ENCODE data around the gene PPP1R3G.

The PPP1R3G gene

DNA sequence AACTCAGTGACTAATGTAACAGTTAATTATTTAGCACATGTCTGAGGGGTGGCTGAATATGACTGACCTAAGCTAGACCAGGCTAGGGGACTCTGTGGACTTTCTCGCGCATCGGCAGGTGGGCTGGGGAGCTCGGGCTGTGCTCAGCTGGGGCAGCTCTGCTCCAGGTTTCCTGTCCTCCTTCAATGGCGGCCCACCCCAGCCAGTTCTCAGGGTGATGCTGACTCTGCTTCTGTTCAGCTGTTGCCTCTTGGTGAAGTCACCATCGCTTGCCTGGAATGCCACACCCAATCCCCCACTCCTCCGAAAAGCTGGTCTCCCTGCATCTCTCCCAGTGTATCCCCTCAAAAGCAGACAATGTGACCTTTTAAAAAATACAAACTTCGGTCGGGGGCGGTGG is 20.0 kb downstream of the PPP1R3G start:
- DNase-seq (ENCODE audit: low read depth, low spot score): no peak
- POLR2A ChIA-PET: no interaction called here
- TF ChIP-seq CTCF (IDR thresholded peaks at IDR 0.05; ENCODE audit: insufficient read depth, low read length, missing control alignments): no peak
- CTCF ChIA-PET: interaction anchor here (1.4 to 2.0 kb wide), 2 partner anchors 10 to 39 kb away, joined by 4 to 8 read pairs; no protein-coding TSS in a partner anchor
- no peak overlapping the region for H3K4me3 ChIP-seq (ENCODE audit: low read depth, low read length)

DNA sequence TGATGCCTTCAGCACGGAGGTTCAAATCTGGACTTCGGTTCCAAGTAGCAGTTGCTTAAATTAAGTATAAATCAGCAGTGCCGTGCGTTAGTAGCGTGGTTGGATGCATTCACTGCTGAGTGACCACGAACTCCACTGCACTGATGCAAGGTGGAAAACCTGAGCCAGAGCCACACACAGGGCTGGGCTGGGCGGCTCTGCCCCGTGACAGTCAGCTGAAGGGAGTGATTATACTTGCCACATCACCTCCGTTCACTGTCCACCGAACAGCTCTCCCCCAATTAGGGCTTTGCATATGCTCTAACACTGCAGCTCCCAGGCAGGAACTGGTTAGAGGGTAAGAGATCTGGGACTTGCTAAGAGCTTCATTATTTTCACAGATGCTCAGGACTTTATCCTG is 22.2 kb downstream of the PPP1R3G start:
- no peak overlapping the region for H3K4me3 ChIP-seq (ENCODE audit: low read depth, low read length)
- DNase-seq (ENCODE audit: low read depth, low spot score): no peak
- POLR2A ChIA-PET: no interaction called here
- CTCF ChIA-PET: interaction anchor here (0.6 to 1.0 kb wide), 2 partner anchors 11 to 24 kb away, joined by 3 read pairs; no protein-coding TSS in a partner anchor
- TF ChIP-seq CTCF (IDR thresholded peaks at IDR 0.05; ENCODE audit: insufficient read depth, low read length, missing control alignments): no peak

GRCh38 chr6:5108068-5108467 is 22.9 kb downstream of the PPP1R3G start:
- ChIA-PET POLR2A (no interaction called here), CTCF (no interaction called here)
- DNase-seq (ENCODE audit: low read depth, low spot score): no peak
- no peak for TF ChIP-seq CTCF (IDR thresholded peaks at IDR 0.05; ENCODE audit: insufficient read depth, low read length, missing control alignments)
- no peak overlapping the region for H3K4me3 ChIP-seq (ENCODE audit: low read depth, low read length)

DNA sequence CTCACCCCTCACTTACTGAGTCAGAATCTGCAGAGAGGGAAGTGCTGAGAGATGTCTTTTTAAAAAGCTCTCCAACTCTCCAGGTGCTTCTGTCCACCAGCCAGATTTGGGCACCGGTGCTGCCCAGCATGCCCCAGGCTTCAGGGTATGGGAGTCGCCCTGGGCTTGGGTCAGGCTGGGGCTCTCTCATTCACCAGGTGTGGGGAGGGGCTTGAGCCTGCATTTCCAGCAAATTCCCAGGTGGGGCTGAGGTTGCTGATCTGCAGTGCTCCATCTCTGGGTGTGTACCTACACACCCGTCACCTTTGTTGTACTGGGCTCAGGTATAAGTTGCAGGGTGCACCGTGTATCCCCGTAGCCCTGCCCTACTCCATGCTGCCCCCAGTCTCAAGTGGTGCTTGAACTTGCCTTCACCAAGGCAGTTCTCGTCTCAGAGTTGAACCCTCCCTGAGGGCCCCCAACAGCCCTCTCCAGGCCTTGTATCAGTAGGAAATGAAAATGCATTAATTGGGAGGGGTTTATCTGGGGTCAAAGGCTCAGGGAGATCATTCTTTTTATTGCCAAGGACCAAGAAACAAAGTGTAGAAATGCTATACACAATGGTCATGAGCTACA is 23.5 kb downstream of the PPP1R3G start:
- no peak for TF ChIP-seq CTCF (IDR thresholded peaks at IDR 0.05; ENCODE audit: insufficient read depth, low read length, missing control alignments)
- CTCF ChIA-PET: no interaction called here
- POLR2A ChIA-PET: no interaction called here
- DNase-seq (ENCODE audit: low read depth, low spot score): no peak
- no peak overlapping the region for H3K4me3 ChIP-seq (ENCODE audit: low read depth, low read length)

GRCh38 chr6:5109436-5109835 is 24.3 kb downstream of the PPP1R3G start:
- CTCF ChIA-PET: no interaction called here
- POLR2A ChIA-PET: no interaction called here
- TF ChIP-seq CTCF (IDR thresholded peaks at IDR 0.05; ENCODE audit: insufficient read depth, low read length, missing control alignments): no peak
- no peak overlapping the region for H3K4me3 ChIP-seq (ENCODE audit: low read depth, low read length)
- DNase-seq (ENCODE audit: low read depth, low spot score): no peak

GRCh38 chr6:5110246-5110645 is 25.1 kb downstream of the PPP1R3G start:
- no peak overlapping the region for H3K4me3 ChIP-seq (ENCODE audit: low read depth, low read length)
- TF ChIP-seq CTCF (IDR thresholded peaks at IDR 0.05; ENCODE audit: insufficient read depth, low read length, missing control alignments): no peak
- no peak for DNase-seq (ENCODE audit: low read depth, low spot score)
- ChIA-PET CTCF (no interaction called here), POLR2A (no interaction called here)
